ENCODE measurements around the gene TMEM229B. TPM values are rescaled to one million over a fixed set of nuclear protein-coding genes. Genes with fewer than 3 reads are reported as not detected.

TMEM229B gene
- 2.1 and 2.2 TPM in 2 replicates for total RNA-seq

DNA sequence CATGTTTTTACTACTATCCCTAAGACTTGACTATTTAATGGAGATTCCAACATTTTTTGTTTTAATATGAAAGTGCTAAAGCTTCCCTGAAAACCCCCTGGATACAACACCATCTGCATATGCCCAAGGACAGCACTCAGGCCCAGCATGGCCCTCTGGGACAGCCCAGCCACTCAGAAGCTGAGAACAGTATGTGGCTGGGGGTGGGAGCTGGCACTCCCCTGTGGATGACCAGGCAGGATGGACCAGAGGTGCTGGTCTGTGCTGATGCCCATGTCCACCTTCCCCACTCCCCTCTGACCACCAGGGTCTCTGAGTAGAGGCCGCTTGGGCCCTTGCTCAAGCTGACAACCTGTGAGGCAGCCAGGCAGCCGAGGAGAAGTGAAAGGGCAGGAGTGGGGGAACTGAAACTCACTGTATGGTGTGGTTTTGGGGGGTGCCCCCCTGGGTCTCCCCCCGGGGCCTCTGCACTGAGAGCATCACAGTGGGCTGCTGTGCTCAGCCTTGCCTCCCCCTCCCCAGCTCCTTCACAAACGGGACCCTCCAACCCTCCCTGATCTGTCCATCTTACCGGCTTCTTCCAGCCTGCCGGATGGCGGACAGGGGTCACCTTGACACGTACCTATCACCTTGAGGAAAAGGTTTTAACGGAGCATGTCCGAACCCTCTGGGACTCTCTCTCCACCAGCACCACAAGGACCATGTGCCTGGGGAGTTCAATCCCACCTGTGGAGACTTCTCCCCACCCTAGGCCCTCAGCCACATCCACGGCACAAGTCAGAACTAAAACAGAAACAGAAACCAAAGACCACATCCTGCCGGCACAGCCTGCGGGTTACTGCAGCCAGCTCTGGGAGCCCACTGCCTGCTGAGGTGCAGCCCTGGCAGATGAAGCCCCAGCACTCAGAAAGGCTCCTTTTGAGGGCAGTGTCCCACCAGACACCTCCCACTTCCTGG is at the start of gene TMEM229B:
TSS of gene TMEM229B (minus strand) at position 785 of the 957 bp plus-strand sequence. CDS start 14,798 bp downstream, outside the sequence.

DNA sequence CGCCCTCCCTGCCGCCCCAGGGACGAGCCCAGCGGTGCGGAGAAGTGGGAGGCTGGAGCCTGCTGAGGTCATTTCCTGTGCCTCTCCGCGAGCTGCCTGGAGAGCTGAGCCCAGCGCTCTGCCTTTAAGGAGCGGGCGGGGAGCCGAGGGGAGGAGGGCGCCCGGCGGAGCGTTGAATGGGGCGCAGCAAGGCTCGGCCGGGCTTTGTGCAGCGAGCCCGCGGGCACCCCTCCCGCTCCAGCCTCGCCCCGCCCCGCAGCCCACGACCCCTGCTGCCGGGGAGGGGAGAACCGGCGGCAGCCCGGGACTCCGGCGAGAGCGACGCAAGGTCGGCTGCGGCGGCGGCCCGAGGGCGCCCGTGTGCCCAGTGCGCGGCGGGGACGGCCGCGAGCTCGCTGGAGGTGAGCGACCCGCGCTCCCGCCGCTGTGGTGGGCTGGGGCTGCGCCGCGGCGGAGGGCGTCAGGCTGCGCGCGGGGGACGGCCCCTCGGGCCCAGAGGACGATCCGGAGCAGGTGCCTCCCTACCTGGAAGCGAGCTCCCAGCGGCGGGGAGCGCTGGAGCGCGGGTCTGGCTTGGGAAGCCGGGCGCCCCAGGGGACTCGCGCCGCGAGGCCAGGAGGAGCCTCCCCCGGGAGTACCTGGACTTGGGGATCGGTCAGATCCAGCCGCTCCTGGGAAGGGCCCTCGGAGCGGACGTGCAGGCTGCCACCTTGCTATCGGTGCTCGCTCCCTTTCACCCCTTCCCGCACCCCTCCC is 44.7 kb upstream of the TMEM229B start, which contains the start of gene PLEKHH1:
TSS of gene PLEKHH1 (plus strand) at position 293 of the 756 bp plus-strand sequence. CDS start 8,578 bp downstream, outside the sequence.

Other genes starting within 250 kb of the TMEM229B start
- 13.2 and 14.4 TPM in 2 replicates for gene PALS1, start 247.3 kb downstream of the TMEM229B start, total RNA-seq
- gene ATP6V1D, start 128.9 kb downstream of the TMEM229B start, total RNA-seq: 89.1 and 93.7 TPM in 2 replicates
- 192 and 202 TPM in 2 replicates for gene EIF2S1, start 128.4 kb downstream of the TMEM229B start, total RNA-seq
- gene PLEK2, start 76.6 kb downstream of the TMEM229B start, total RNA-seq: 86.1 and 98.0 TPM in 2 replicates
- gene PLEKHH1, start 44.6 kb upstream of the TMEM229B start, total RNA-seq: 3.6 and 6.3 TPM in 2 replicates
- gene PIGH, start 111.5 kb upstream of the TMEM229B start, total RNA-seq: 13.4 and 18.3 TPM in 2 replicates
- gene ARG2, start 131.2 kb upstream of the TMEM229B start, total RNA-seq: 9.7 and 18.3 TPM in 2 replicates
- gene VTI1B, start 185.9 kb upstream of the TMEM229B start, total RNA-seq: 46.7 and 54.3 TPM in 2 replicates
- gene RDH11, start 207.0 kb upstream of the TMEM229B start, total RNA-seq: 90.1 and 112 TPM in 2 replicates
- 8.4 and 11.7 TPM in 2 replicates for gene RDH12, start 213.2 kb upstream of the TMEM229B start, total RNA-seq